Measurements from ENCODE around the gene COL18A1.

- TF ChIP-seq POLR2A (IDR thresholded peaks at IDR 0.05), result no peak
- TF ChIP-seq, protein P1, sequence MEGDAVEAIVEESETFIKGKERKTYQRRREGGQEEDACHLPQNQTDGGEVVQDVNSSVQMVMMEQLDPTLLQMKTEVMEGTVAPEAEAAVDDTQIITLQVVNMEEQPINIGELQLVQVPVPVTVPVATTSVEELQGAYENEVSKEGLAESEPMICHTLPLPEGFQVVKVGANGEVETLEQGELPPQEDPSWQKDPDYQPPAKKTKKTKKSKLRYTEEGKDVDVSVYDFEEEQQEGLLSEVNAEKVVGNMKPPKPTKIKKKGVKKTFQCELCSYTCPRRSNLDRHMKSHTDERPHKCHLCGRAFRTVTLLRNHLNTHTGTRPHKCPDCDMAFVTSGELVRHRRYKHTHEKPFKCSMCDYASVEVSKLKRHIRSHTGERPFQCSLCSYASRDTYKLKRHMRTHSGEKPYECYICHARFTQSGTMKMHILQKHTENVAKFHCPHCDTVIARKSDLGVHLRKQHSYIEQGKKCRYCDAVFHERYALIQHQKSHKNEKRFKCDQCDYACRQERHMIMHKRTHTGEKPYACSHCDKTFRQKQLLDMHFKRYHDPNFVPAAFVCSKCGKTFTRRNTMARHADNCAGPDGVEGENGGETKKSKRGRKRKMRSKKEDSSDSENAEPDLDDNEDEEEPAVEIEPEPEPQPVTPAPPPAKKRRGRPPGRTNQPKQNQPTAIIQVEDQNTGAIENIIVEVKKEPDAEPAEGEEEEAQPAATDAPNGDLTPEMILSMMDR (IDR thresholded peaks at IDR 0.05), result no peak
- no peak for TF ChIP-seq POLR2AphosphoS5 (IDR thresholded peaks at IDR 0.05)
- TF ChIP-seq EP300 (IDR thresholded peaks at IDR 0.05; ENCODE audit: low read depth), result no peak
These were observed 23.6 kb downstream of the COL18A1 start for GRCh38 chr21:45428534-45428933.

Data from transverse colon (tissue), 4 donors.